Suprapubic skin (tissue), 4 donors: ENCODE data around the gene VKORC1. TPM values are rescaled to one million over a fixed set of nuclear protein-coding genes. Genes with fewer than 3 reads are reported as not detected.

Experiments used
- DNase-seq, 2 donors: peaks; one replicate each; pipeline ENCODE4 v3.0.0-alpha.2; 2019; ENCODE audit warnings: low spot score in 2 of 2
- H3K27ac ChIP-seq: fragments of 200-600 bp; sonication (generic); one replicate; pipeline ENCODE4 v1.5.1; 2019
- H3K27me3 ChIP-seq: fragments of 200-600 bp; sonication (generic); one replicate; pipeline ENCODE4 v1.5.1; 2019
- H3K36me3 ChIP-seq: fragments of 200-600 bp; sonication (generic); one replicate; pipeline ENCODE4 v1.5.1; 2019
- H3K4me1 ChIP-seq: fragments of 200-600 bp; sonication (generic); one replicate; pipeline ENCODE4 v1.5.1; 2019
- H3K4me3 ChIP-seq: fragments of 200-600 bp; sonication (generic); one replicate; pipeline ENCODE4 v1.5.1; 2019; ENCODE audit warnings: mild to moderate bottlenecking
- H3K9me3 ChIP-seq: fragments of 200-600 bp; sonication (generic); one replicate; pipeline ENCODE4 v1.5.1; 2019
- EP300 ChIP-seq: sonication (generic); formaldehyde crosslinking; IDR thresholded peaks from one replicate; pipeline ENCODE4 v1.6.1; 2017; ENCODE audit warnings: antibody characterized with exemption
- POLR2A ChIP-seq, 2 donors: fragments of 450-650 bp; IDR thresholded peaks; one replicate each; pipeline ENCODE4 v1.6.1; 2017; ENCODE audit warnings: antibody characterized with exemption in 2 of 2, mild to moderate bottlenecking in 2 of 2, moderate library complexity in 2 of 2
- POLR2AphosphoS5 ChIP-seq, 3 donors: sonication (generic); formaldehyde crosslinking; IDR thresholded peaks; one replicate each; pipeline ENCODE4 v1.6.1; 2017; ENCODE audit warnings: antibody characterized with exemption in 3 of 3
- WGBS: methylation state at CpG from one replicate; pipeline ENCODE4 v1.1.5; 2018; 5-methylcytosine and 5-hydroxymethylcytosine counted together
- total RNA-seq, 4 donors: library from RNA; depleted of rRNA; stranded (reverse); fragments of >200 nt; gene quantifications; one replicate each; pipeline ENCODE4 v1.1.0, GENCODE V29; 2016
- TF ChIP-seq, protein P1 (sequence below), 2 donors: fragments of 200-600 bp in 1 of 2; fragments of 450-650 bp in 1 of 2; sonication (generic) in 1 of 2; IDR thresholded peaks; one replicate each; pipeline ENCODE4 v1.5.1; 2016 to 2019; ENCODE audit warnings: antibody characterized with exemption in 2 of 2, mild to moderate bottlenecking in 1 of 2, moderate library complexity in 1 of 2

VKORC1 gene
- total RNA-seq, 4 donors from 2014 or later, result 53.8 to 79.3 (median 68.0) TPM

DNA sequence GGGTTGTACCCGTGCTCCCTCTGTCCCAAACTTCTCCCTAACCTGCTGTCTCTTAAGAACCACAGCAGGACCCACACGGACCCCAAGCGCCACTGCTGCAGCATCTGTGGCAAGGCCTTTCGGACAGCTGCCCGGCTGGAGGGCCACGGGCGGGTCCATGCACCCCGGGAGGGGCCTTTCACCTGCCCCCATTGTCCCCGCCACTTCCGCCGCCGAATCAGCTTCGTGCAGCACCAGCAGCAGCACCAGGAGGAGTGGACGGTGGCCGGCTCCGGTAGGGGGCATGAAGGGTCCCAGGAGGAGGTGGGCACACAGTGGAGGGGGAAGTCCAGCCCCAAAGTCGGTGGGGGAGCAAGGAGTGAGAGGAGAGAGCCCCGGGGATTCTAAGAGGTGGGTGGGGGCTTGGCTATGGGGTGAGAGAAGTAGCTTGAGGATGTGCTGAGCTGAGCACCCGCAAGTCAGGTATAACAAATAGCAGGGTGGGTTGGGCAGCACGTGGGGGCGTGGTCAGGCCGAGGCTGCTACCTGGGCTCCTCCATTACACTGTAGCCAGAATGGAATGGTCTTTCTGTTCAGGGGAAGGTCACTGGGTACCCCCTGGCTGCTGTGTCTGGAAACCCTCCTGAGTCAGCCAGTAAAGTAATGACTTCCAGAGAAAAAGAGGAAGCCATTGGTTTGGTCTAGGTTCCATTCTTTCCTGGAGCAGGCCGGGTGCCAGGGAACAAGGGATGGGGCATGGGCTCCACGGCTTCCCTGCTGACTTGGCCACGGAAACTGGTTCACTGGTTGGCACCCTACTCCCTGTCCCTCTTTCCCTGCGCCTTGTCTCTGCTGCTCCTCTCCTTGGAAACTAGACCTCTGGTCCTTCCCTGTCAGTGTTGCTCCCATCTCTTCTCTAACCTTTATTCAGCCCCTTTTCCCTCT lies 12.9 kb downstream of the VKORC1 start:
- Histone ChIP-seq H3K4me3 (no peak overlapping the region), H3K27ac (no peak overlapping the region), H3K36me3 (peaks cover 81% of the 10 kb centered on the region), H3K4me1 (peaks cover 28% of the 10 kb centered on the region), H3K9me3 (no peaks in the 10 kb centered on the region), H3K27me3 (no peaks in the 10 kb centered on the region)
- DNase-seq, result no peak
- TF ChIP-seq POLR2A (IDR thresholded peaks at IDR 0.05) (no peak), POLR2AphosphoS5 (IDR thresholded peaks at IDR 0.05) (no peak), EP300 (no peak)
- TF ChIP-seq, protein P1, sequence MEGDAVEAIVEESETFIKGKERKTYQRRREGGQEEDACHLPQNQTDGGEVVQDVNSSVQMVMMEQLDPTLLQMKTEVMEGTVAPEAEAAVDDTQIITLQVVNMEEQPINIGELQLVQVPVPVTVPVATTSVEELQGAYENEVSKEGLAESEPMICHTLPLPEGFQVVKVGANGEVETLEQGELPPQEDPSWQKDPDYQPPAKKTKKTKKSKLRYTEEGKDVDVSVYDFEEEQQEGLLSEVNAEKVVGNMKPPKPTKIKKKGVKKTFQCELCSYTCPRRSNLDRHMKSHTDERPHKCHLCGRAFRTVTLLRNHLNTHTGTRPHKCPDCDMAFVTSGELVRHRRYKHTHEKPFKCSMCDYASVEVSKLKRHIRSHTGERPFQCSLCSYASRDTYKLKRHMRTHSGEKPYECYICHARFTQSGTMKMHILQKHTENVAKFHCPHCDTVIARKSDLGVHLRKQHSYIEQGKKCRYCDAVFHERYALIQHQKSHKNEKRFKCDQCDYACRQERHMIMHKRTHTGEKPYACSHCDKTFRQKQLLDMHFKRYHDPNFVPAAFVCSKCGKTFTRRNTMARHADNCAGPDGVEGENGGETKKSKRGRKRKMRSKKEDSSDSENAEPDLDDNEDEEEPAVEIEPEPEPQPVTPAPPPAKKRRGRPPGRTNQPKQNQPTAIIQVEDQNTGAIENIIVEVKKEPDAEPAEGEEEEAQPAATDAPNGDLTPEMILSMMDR (IDR thresholded peaks at IDR 0.05), result no peak
- 83% methylated on average over 25 of the region's 26 CpGs for WGBS

DNA sequence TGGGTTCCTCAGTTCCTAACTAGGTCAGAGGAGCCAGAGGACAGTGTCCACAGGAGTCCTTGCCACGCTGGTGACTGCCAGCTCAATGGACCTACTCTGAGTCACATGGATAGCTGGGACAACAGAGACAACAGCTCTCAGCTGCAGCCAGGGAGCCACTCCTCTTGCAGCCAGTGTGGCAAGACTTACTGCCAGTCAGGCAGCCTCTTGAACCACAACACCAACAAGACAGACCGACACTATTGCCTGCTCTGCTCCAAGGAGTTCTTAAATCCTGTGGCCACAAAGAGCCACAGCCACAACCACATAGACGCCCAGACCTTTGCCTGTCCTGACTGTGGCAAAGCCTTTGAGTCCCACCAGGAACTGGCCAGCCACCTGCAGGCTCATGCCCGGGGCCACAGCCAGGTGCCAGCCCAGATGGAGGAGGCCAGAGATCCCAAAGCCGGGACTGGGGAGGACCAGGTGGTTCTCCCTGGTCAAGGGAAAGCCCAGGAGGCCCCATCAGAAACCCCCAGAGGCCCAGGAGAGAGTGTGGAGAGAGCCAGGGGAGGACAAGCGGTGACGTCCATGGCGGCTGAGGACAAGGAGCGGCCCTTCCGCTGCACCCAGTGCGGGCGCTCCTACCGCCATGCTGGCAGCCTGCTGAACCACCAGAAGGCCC lies 13.7 kb downstream of the VKORC1 start:
- H3K4me3 ChIP-seq, result no peak overlapping the region
- DNase-seq, result no peak
- H3K9me3 ChIP-seq, result no peaks in the 10 kb centered on the region
- no peak overlapping the region for H3K27ac ChIP-seq
- TF ChIP-seq, protein P1 (IDR thresholded peaks at IDR 0.05), result no peak
- TF ChIP-seq POLR2A (IDR thresholded peaks at IDR 0.05), result no peak
- no peak for TF ChIP-seq EP300
- WGBS, result 97% methylated on average over 10 of the region's 13 CpGs
- H3K4me1 ChIP-seq, result peaks cover 31% of the 10 kb centered on the region
- peaks cover 86% of the 10 kb centered on the region for H3K36me3 ChIP-seq
- no peaks in the 10 kb centered on the region for H3K27me3 ChIP-seq

DNA sequence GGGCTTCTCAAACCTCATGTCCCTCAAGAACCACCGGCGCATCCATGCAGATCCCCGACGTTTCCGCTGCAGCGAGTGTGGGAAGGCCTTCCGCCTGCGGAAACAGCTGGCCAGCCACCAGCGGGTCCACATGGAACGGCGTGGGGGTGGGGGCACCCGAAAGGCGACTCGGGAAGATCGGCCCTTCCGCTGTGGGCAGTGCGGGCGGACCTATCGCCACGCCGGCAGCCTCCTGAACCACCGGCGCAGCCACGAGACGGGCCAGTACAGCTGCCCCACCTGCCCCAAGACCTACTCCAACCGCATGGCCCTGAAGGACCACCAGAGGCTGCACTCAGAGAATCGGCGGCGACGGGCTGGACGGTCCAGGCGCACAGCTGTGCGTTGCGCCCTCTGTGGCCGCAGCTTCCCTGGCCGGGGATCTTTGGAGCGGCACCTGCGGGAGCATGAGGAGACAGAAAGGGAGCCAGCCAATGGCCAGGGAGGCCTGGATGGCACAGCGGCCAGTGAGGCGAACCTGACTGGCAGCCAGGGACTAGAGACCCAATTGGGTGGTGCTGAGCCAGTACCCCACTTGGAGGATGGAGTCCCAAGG lies 14.5 kb downstream of the VKORC1 start:
- H3K4me1 ChIP-seq, result peaks cover 34% of the 10 kb centered on the region
- no peak for DNase-seq
- H3K36me3 ChIP-seq, result peaks cover 82% of the 10 kb centered on the region
- H3K27me3 ChIP-seq, result no peaks in the 10 kb centered on the region
- no peak overlapping the region for H3K27ac ChIP-seq
- no peaks in the 10 kb centered on the region for H3K9me3 ChIP-seq
- H3K4me3 ChIP-seq, result no peak overlapping the region
- 91% methylated on average over 25 of the region's 40 CpGs for WGBS
- TF ChIP-seq EP300, result no peak
- TF ChIP-seq POLR2AphosphoS5 (IDR thresholded peaks at IDR 0.05), result no peak
- no peak for TF ChIP-seq POLR2A (IDR thresholded peaks at IDR 0.05)
- TF ChIP-seq, protein P1 (IDR thresholded peaks at IDR 0.05), result no peak

GRCh38 chr16:31079342-31079944 lies 15.2 kb downstream of the VKORC1 start:
- TF ChIP-seq POLR2A (IDR thresholded peaks at IDR 0.05), result no peak
- no peak for TF ChIP-seq EP300
- TF ChIP-seq, protein P1 (IDR thresholded peaks at IDR 0.05), result no peak
- TF ChIP-seq POLR2AphosphoS5 (IDR thresholded peaks at IDR 0.05), result no peak
- WGBS, result 75% methylated on average over 7 of the region's 13 CpGs
- Histone ChIP-seq H3K9me3 (no peaks in the 10 kb centered on the region), H3K27me3 (no peaks in the 10 kb centered on the region), H3K27ac (no peak overlapping the region), H3K4me1 (peaks cover 39% of the 10 kb centered on the region), H3K4me3 (no peak overlapping the region), H3K36me3 (peaks cover 75% of the 10 kb centered on the region)
- DNase-seq, result no peak
